Activated CD4-positive, alpha-beta T cell treated with anti-CD3 and anti-CD28 coated beads, Interleukin-2, Interleukin-6, amounts not matched to agents 100 ng/mL and 50 ng/mL, durations not matched to agents 16 hours and 8 hours (primary cell): ENCODE results near the gene CPEB3.
"Not testable (repeated sequence)": the region's sequence is repeated elsewhere in the genome, so short reads cannot be mapped to it uniquely, and the experiment has no call there.

Experiments used
- DNase-seq: peaks from one replicate; pipeline ENCODE4 v3.0.0-alpha.2; 2020

The CPEB3 gene

GRCh38 chr10:92134049-92134448 lies 156.8 kb downstream of the CPEB3 start:
- DNase-seq = not testable (repeated sequence)

GRCh38 chr10:92131275-92131820 lies 159.5 kb downstream of the CPEB3 start:
- DNase-seq = no peak

GRCh38 chr10:92130622-92131274 lies 160.1 kb downstream of the CPEB3 start:
- no peak for DNase-seq

- DNase-seq = no peak
Measured at GRCh38 chr10:92126100-92126650, 164.7 kb downstream of the CPEB3 start.

GRCh38 chr10:92125144-92125543 lies 165.7 kb downstream of the CPEB3 start:
- DNase-seq = no peak

- no peak for DNase-seq
Measured at GRCh38 chr10:92124616-92125143, 166.2 kb downstream of the CPEB3 start.

GRCh38 chr10:92124020-92124419 lies 166.9 kb downstream of the CPEB3 start:
- DNase-seq = no peak

GRCh38 chr10:92122941-92123450 lies 167.9 kb downstream of the CPEB3 start:
- DNase-seq = no peak

- no peak for DNase-seq
Measured at GRCh38 chr10:92121686-92122492, 169.0 kb downstream of the CPEB3 start.

GRCh38 chr10:92119340-92119739 lies 171.5 kb downstream of the CPEB3 start:
- DNase-seq = no peak

GRCh38 chr10:92114917-92115316 lies 176.0 kb downstream of the CPEB3 start:
- DNase-seq = not testable (repeated sequence)

- DNase-seq = no peak
Measured at GRCh38 chr10:92113911-92114600, 176.8 kb downstream of the CPEB3 start.

GRCh38 chr10:92112462-92112861 lies 178.4 kb downstream of the CPEB3 start:
- DNase-seq = no peak

- no peak for DNase-seq
Measured at GRCh38 chr10:92111336-92111939, 179.4 kb downstream of the CPEB3 start.

- DNase-seq = no peak
Measured at GRCh38 chr10:92110039-92110794, 180.7 kb downstream of the CPEB3 start.

- no peak for DNase-seq
Measured at GRCh38 chr10:92108747-92109146, 182.1 kb downstream of the CPEB3 start.

- no peak for DNase-seq
Measured at GRCh38 chr10:92108120-92108519, 182.8 kb downstream of the CPEB3 start.

- no peak for DNase-seq
Measured at GRCh38 chr10:92103376-92104090, 187.3 kb downstream of the CPEB3 start.

GRCh38 chr10:92102601-92103213 lies 188.2 kb downstream of the CPEB3 start:
- no peak for DNase-seq

- no peak for DNase-seq
Measured at GRCh38 chr10:92094960-92095359, 195.9 kb downstream of the CPEB3 start.
